IMR-90 (cell line): ENCODE data around the gene TERC. TPM values are rescaled to one million over a fixed set of nuclear protein-coding genes. Genes with fewer than 3 reads are reported as not detected.
"Not testable (repeated sequence)": the region's sequence is repeated elsewhere in the genome, so short reads cannot be mapped to it uniquely, and the experiment has no call there.

Source experiments
- ATAC-seq: fragments of 200-7000 bp; cut with Tn5 transposase; 2 replicates; pipeline ENCODE4 v1.9.1; 2020; ENCODE audit warnings: low read depth, mild to moderate bottlenecking, moderate library complexity
- BruUV-seq: library from RNA; stranded (reverse); fragments of 400-500 nt; replicated peaks from 2 replicates; lab custom pipeline; 2021; lab: Mats Ljungman, UMichigan
- CTCF ChIA-PET: fragments of 300-600 bp; formaldehyde crosslinking; extraction: SDS; loops from one replicate; lab custom pipeline; 2021; ENCODE audit warnings: antibody characterized with exemption; lab: Yijun Ruan, JAX
- POLR2A ChIA-PET: fragments of 300-600 bp; sonication (Branson Sonifier 250); formaldehyde crosslinking; loops from one replicate; lab custom pipeline; 2022; ENCODE audit warnings: antibody characterized with exemption; ENCODE audit not compliant: unreplicated experiment; lab: Charles Lee
- DNase-seq: peaks from one replicate; pipeline ENCODE4 v3.0.0; 2013
- H2AFZ ChIP-seq: replicated peaks from 2 replicates; pipeline ENCODE3; 2013; ENCODE audit warnings: low read length, mild to moderate bottlenecking; ENCODE audit not compliant: poor library complexity
- H2AK5ac ChIP-seq: 2 replicates; pipeline ENCODE4 v1.6.1; 2013; ENCODE audit warnings: low read depth, low read length, inconsistent platforms
- H2AK9ac ChIP-seq: replicated peaks from 2 replicates; pipeline ENCODE3; 2013; ENCODE audit warnings: mild to moderate bottlenecking, low read depth, low read length, moderate library complexity; ENCODE audit not compliant: poor library complexity
- H2BK120ac ChIP-seq: 2 replicates; pipeline ENCODE4 v1.6.1; 2013; ENCODE audit warnings: low read depth, low read length, inconsistent platforms
- H2BK15ac ChIP-seq: 3 replicates; pipeline ENCODE4 v1.6.1; 2013; ENCODE audit warnings: low read depth, low read length, inconsistent platforms
- H2BK20ac ChIP-seq: 2 replicates; pipeline ENCODE4 v1.6.1; 2013; ENCODE audit warnings: low read depth, mild to moderate bottlenecking, inconsistent platforms, low read length, moderate library complexity
- H2BK5ac ChIP-seq: 2 replicates; pipeline ENCODE4 v1.6.1; 2013; ENCODE audit warnings: mild to moderate bottlenecking, low read depth, low read length, inconsistent platforms; ENCODE audit not compliant: poor library complexity, severe bottlenecking
- H3K14ac ChIP-seq: replicated peaks from 2 replicates; pipeline ENCODE4 v1.6.1; 2013; ENCODE audit warnings: low read depth, low read length, inconsistent platforms
- H3K18ac ChIP-seq: 2 replicates; pipeline ENCODE4 v1.6.1; 2013; ENCODE audit warnings: low read depth, low read length, control low read depth
- H3K23ac ChIP-seq: 2 replicates; pipeline ENCODE4 v1.6.1; 2013; ENCODE audit warnings: low read depth, low read length, inconsistent platforms
- H3K27ac ChIP-seq: 2 replicates; pipeline ENCODE4 v1.5.1; 2013; ENCODE audit warnings: mild to moderate bottlenecking, control low read depth, low read length; ENCODE audit not compliant: insufficient read depth
- H3K27me3 ChIP-seq: 2 replicates; pipeline ENCODE4 v1.6.1; 2013; ENCODE audit warnings: low read length; ENCODE audit not compliant: control insufficient read depth, insufficient read depth
- H3K36me3 ChIP-seq: 2 replicates; pipeline ENCODE4 v1.6.1; 2013; ENCODE audit warnings: low read length, mixed read lengths; ENCODE audit not compliant: control insufficient read depth, insufficient read depth
- H3K4ac ChIP-seq: 2 replicates; pipeline ENCODE4 v1.6.1; 2013; ENCODE audit warnings: low read depth, low read length, inconsistent platforms
- H3K4me1 ChIP-seq: 2 replicates; pipeline ENCODE4 v1.6.1; 2013; ENCODE audit warnings: low read length, mixed read lengths; ENCODE audit not compliant: control insufficient read depth, insufficient read depth
- H3K4me2 ChIP-seq: 2 replicates; pipeline ENCODE4 v1.6.1; 2013; ENCODE audit warnings: low read depth, mild to moderate bottlenecking, control low read depth, low read length, moderate library complexity
- H3K4me3 ChIP-seq: 2 replicates; pipeline ENCODE4 v1.5.1; 2013; ENCODE audit warnings: low read depth, mild to moderate bottlenecking, control low read depth, low read length, moderate library complexity; ENCODE audit not compliant: insufficient read depth
- H3K56ac ChIP-seq: 2 replicates; pipeline ENCODE4 v1.6.1; 2013; ENCODE audit warnings: low read length, inconsistent platforms; ENCODE audit not compliant: insufficient read depth; ENCODE audit errors: extremely low read depth
- H3K79me1 ChIP-seq, 2 experiments: 2 replicates each; pipeline ENCODE4 v1.6.1; 2013; ENCODE audit warnings: low read length in 2 of 2, inconsistent platforms in 1 of 2, low read depth in 1 of 2
- H3K9ac ChIP-seq: 2 replicates; pipeline ENCODE4 v1.6.1; 2013; ENCODE audit warnings: low read depth, low read length, control low read depth
- H3K9me1 ChIP-seq: 2 replicates; pipeline ENCODE4 v1.6.1; 2013; ENCODE audit warnings: low read length, inconsistent platforms; ENCODE audit not compliant: insufficient read depth
- H3K9me3 ChIP-seq: 2 replicates; pipeline ENCODE4 v1.6.1; 2013; ENCODE audit warnings: low read length; ENCODE audit not compliant: control insufficient read depth, insufficient read depth
- H4K20me1 ChIP-seq: 2 replicates; pipeline ENCODE4 v1.6.1; 2013; ENCODE audit warnings: low read length, inconsistent platforms; ENCODE audit not compliant: insufficient read depth
- H4K5ac ChIP-seq: 2 replicates; pipeline ENCODE4 v1.6.1; 2013; ENCODE audit warnings: mild to moderate bottlenecking, low read depth, low read length, control low read depth
- H4K8ac ChIP-seq, 2 experiments: 2 replicates each; pipeline ENCODE4 v1.6.1; 2013; ENCODE audit warnings: low read depth in 2 of 2, low read length in 2 of 2, control low read depth in 1 of 2, inconsistent platforms in 1 of 2
- H4K91ac ChIP-seq: 2 replicates; pipeline ENCODE4 v1.6.1; 2013; ENCODE audit warnings: low read depth, low read length, inconsistent platforms; ENCODE audit not compliant: insufficient read depth
- WGBS, 2 experiments: methylation state at CpG; one replicate each; pipeline versions ENCODE4 v1.1.5 to v1.1.7; 2013; ENCODE audit warnings: missing lambda C conversion rate in 2 of 2; ENCODE audit not compliant: insufficient read length in 1 of 2; ENCODE audit errors: extremely low coverage in 2 of 2; 5-methylcytosine and 5-hydroxymethylcytosine counted together
- dilution Hi-C: fragments of 300-500 bp; cut with HindIII; formaldehyde crosslinking; loops from one replicate; pipeline ENCODE4 v1.14.3; 2018; ENCODE audit warnings: low sequenced_read_pairs; ENCODE audit not compliant: unreplicated experiment
- in situ Hi-C: fragments of 300-500 bp; cut with MboI; formaldehyde crosslinking; loops from 3 replicates; pipeline ENCODE4 v1.14.3; 2019; ENCODE audit warnings: low sequenced_read_pairs, inconsistent platforms, mixed read lengths
- intact Hi-C: fragments of 100-400 bp; cut with micrococcal nuclease; formaldehyde crosslinking; loops from 2 replicates; pipeline ENCODE4 v1.10.0; 2022
- microRNA-seq, 2 experiments: library from miRNA; stranded (forward) in 1 of 2; unstranded in 1 of 2; fragments of 10-50 nt in 1 of 2; fragments of <30 nt in 1 of 2; gene quantifications in 1 of 2; microRNA quantifications in 1 of 2; one replicate each; pipeline versions ENCODE3 to v1.1.0; 2013 to 2020; ENCODE audit not compliant: insufficient read depth in 1 of 2, insufficient read length in 1 of 2, unreplicated experiment in 1 of 2
- polyA plus RNA-seq, 3 experiments: library from polyadenylated mRNA; depleted of rRNA; stranded (reverse); fragments of >200 nt; gene quantifications; 2 replicates each; pipeline ENCODE4 v1.2.3, GENCODE V29; 2012; ENCODE audit warnings: low replicate concordance in 1 of 3
- small RNA-seq, 5 experiments: library from RNA; depleted of rRNA; stranded (forward); fragments of <200 nt; gene quantifications; one replicate each; pipeline ENCODE3, GENCODE V24; 2012
- total RNA-seq: library from RNA; depleted of rRNA; stranded (reverse); fragments of >200 nt; gene quantifications from 2 replicates; pipeline ENCODE4 v1.2.3, GENCODE V29; 2012; rRNA removed

Gene TERC
- total and polyA plus RNA-seq, 2 of the 4 experiments (the other 2 are of a cell fraction), result 57.0 TPM; not detected in 1

DNA sequence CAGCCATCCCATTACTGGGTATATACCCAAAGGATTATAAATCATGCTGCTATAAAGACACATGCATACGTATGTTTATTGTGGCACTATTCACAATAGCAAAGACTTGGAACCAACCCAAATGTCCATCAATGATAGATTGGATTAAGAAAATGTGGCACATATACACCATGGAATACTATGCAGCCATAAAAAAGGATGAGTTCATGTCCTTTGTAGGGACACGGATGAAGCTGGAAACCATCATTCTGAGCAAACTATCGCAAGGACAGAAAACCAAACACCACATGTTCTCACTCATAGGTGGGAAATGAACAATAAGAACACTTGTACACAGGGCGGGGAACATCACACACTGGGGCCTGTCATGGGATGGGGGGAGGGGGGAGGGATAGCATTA, 46.4 kb downstream of the TERC start:
- in situ Hi-C loops, H3K4me3 ChIP-seq, H3K56ac ChIP-seq, H2AK9ac ChIP-seq, ATAC-seq, H4K20me1 ChIP-seq, CTCF ChIA-PET, H3K4ac ChIP-seq, H3K4me1 ChIP-seq, H2BK120ac ChIP-seq, H4K5ac ChIP-seq, H3K9me3 ChIP-seq, H4K91ac ChIP-seq, H3K23ac ChIP-seq, H3K36me3 ChIP-seq, H3K4me2 ChIP-seq, H3K9ac ChIP-seq, H3K18ac ChIP-seq, dilution Hi-C loops, POLR2A ChIA-PET, H2BK20ac ChIP-seq, intact Hi-C loops, DNase-seq, H3K14ac ChIP-seq, H3K27ac ChIP-seq, H3K27me3 ChIP-seq, H2AK5ac ChIP-seq, H2AFZ ChIP-seq, H4K8ac ChIP-seq, H3K79me1 ChIP-seq, H3K9me1 ChIP-seq, BruUV-seq, H2BK5ac ChIP-seq, H2BK15ac ChIP-seq: not testable (repeated sequence)
- WGBS, 2 experiments, result no CpG with 5 or more reads among the region's 4 CpGs

Small RNA genes lying within 50 kb of the gene (microRNA-seq; reads per million reads assigned to microRNA genes)
- gene RNU6-637P (ENCODE audit: insufficient read depth, insufficient read length), result not detected

Small RNA genes lying within 50 kb of the gene (small RNA-seq; reads per million reads assigned to genes)
- 0 to 19.9 (median 0.42) reads per million in 5 experiments for gene RNU6-637P

Other genes with a start within 250 kb of the TERC start
- gene MECOM, start 101.3 kb downstream of the TERC start, total RNA-seq, result 25.8 and 29.0 TPM in 2 replicates
- gene MECOM, start 101.3 kb downstream of the TERC start, polyA plus RNA-seq (2012; rRNA removed), result 7.1 and 7.8 TPM in 2 replicates
- gene ACTRT3, start 4.5 kb upstream of the TERC start, total RNA-seq, result 2.5 TPM in 2 replicates
- 0.97 and 1.1 TPM in 2 replicates for gene ACTRT3, start 4.5 kb upstream of the TERC start, polyA plus RNA-seq (2012; rRNA removed)
- 26.9 and 33.1 TPM in 2 replicates for gene MYNN, start 8.3 kb upstream of the TERC start, total RNA-seq
- gene MYNN, start 8.3 kb upstream of the TERC start, polyA plus RNA-seq (2012; rRNA removed), result 10.2 and 11.8 TPM in 2 replicates
- gene LRRIQ4, start 47.8 kb upstream of the TERC start, total RNA-seq, result not detected in 2 replicates
- not detected in 2 replicates for gene LRRIQ4, start 47.8 kb upstream of the TERC start, polyA plus RNA-seq (2012; rRNA removed)
- 0.90 and 1.1 TPM in 2 replicates for gene LRRC34, start 47.8 kb upstream of the TERC start, total RNA-seq
- 0.60 and 0.91 TPM in 2 replicates for gene LRRC34, start 47.8 kb upstream of the TERC start, polyA plus RNA-seq (2012; rRNA removed)
- not detected in 2 replicates for gene LRRC31, start 104.9 kb upstream of the TERC start, total RNA-seq
- gene LRRC31, start 104.9 kb upstream of the TERC start, polyA plus RNA-seq (2012; rRNA removed), result not detected in 2 replicates
- gene SAMD7, start 146.5 kb upstream of the TERC start, total RNA-seq, result not detected in 2 replicates
- gene SAMD7, start 146.5 kb upstream of the TERC start, polyA plus RNA-seq (2012; rRNA removed), result not detected in 2 replicates
- gene SEC62, start 201.7 kb upstream of the TERC start, total RNA-seq, result 33.2 and 52.2 TPM in 2 replicates
- 33.3 and 36.6 TPM in 2 replicates for gene SEC62, start 201.7 kb upstream of the TERC start, polyA plus RNA-seq (2012; rRNA removed)